Measurements from ENCODE around the gene ERO1A.
A peak's percentile ranks its signal among the peaks of the same experiment; 100 is the strongest.

DNA sequence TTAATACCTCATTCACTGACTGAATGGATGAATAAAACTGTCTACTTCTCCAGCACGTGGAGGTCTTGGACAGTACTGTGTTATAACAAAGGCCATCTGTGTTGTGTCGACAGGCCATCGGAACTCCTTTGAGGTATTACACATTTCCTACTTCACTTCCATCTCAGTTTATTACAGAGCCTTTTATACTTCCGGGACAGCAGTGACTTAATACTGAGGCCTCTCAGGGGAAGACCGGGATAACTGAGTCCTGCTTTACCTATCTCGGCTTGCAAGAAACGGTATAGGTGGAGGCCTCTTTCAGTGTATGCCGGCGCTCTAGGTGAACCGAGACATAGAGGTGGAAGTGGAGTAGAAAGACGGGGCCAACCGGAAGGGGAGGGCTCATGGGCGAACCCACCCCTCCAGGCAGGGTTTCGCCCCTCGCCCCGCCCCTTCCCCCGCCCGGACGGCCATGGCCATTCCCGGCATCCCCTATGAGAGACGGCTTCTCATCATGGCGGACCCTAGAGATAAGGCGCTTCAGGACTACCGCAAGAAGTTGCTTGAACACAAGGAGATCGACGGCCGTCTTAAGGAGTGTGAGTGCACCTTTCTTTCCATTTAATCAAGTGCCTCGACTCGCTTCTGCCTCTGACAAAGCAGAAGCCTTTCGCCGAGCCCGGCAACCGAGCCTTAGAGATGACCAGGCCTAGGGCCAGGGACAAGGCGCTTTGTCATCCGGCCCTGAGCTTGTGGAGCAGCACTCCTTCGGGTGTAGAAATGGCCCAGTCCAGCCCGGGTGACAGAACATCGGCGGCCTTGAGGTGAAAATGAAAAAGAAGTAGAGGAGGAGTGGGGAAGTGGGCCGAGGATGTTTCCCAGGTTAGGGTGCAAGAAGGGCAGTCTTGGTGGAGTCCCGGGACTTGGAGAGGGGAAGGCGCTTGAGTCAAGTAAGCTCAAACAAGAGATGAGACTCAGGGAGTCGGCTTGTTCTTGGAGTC, 11.7 kb upstream of the ERO1A start, which contains the start of gene PSMC6:
- TF ChIP-seq CTCF (IDR thresholded peaks at IDR 0.05) (no peak), POLR2A (IDR thresholded peaks at IDR 0.05) (peak; percentile 91)

All from right lobe of liver (tissue), 4 donors.